SK-N-MC (cell line): ENCODE measurements around the gene SERPINH1.

ENCODE experiments used
- DNase-seq: peaks from one replicate; pipeline ENCODE4 v3.0.0-alpha.2; 2011; ENCODE audit warnings: low read depth, low spot score
- H3K27ac ChIP-seq: fragments of 200-600 bp; sonication (generic); 2 replicates; pipeline ENCODE4 v1.5.1; 2016; ENCODE audit warnings: mixed run types
- H3K36me3 ChIP-seq: fragments of 200-600 bp; sonication (generic); 2 replicates; pipeline ENCODE4 v1.6.1; 2017; ENCODE audit warnings: antibody characterized with exemption, low read length, mixed read lengths; ENCODE audit not compliant: insufficient read depth
- H3K4me3 ChIP-seq: fragments of 200-600 bp; sonication (generic); 2 replicates; pipeline ENCODE4 v1.5.1; 2016
- H3K9ac ChIP-seq: fragments of 200-600 bp; sonication (generic); 2 replicates; pipeline ENCODE4 v1.8.0; 2017; ENCODE audit warnings: mixed run types, mixed read lengths; ENCODE audit not compliant: insufficient read length
- H3K9me3 ChIP-seq: fragments of 200-600 bp; sonication (generic); 2 replicates; pipeline ENCODE4 v1.6.1; 2017; ENCODE audit warnings: low read depth, mild to moderate bottlenecking, antibody characterized with exemption, low read length, moderate library complexity, mixed read lengths
- EZH2 ChIP-seq: fragments of 200-600 bp; sonication (generic); IDR thresholded peaks from one replicate; pipeline ENCODE4 v1.6.1; 2017; ENCODE audit warnings: antibody characterized with exemption
- FOXP2 ChIP-seq: optimal IDR thresholded peaks from 2 replicates; pipeline ENCODE3; 2011; ENCODE audit warnings: mild to moderate bottlenecking, moderate library complexity; ENCODE audit not compliant: insufficient read depth; ENCODE audit errors: extremely low read length, control extremely low read depth
- POLR2AphosphoS5 ChIP-seq: IDR thresholded peaks from 2 replicates; pipeline ENCODE4 v1.6.1; 2012; ENCODE audit warnings: mild to moderate bottlenecking, low read depth, low read length, borderline replicate concordance

Gene SERPINH1

GRCh38 chr11:75562048-75562835 lies at the start of gene SERPINH1:
TSS of gene SERPINH1 (plus strand) at chr11:75562253. CDS start at chr11:75566350, 4,097 bp downstream.
- Histone ChIP-seq H3K4me3 (peak within 1 kb of the TSS; percentile 91), H3K27ac (peak within 1 kb of the TSS; percentile 91), H3K9ac (peak within 1 kb of the TSS; percentile 87), H3K36me3 (peaks cover 34% of the 10 kb centered on the region), H3K9me3 (no peaks in the 10 kb centered on the region)
- no peak for TF ChIP-seq EZH2
- TF ChIP-seq FOXP2 = no peak
- peak; percentile 83; the same call in 1 of the 2 replicates for TF ChIP-seq POLR2AphosphoS5
- DNase-seq = no peak

- TF ChIP-seq EZH2 (no peak), POLR2AphosphoS5 (no peak), FOXP2 (no peak)
- Histone ChIP-seq H3K27ac (no peak overlapping the region), H3K4me3 (no peak overlapping the region), H3K36me3 (no peaks in the 10 kb centered on the region), H3K9me3 (no peaks in the 10 kb centered on the region), H3K9ac (no peak overlapping the region)
- no peak for DNase-seq
These were observed 48.8 kb upstream of the SERPINH1 start for GRCh38 chr11:75513250-75513649.

- Histone ChIP-seq H3K36me3 (no peaks in the 10 kb centered on the region), H3K9ac (no peak overlapping the region), H3K4me3 (no peak overlapping the region), H3K27ac (no peak overlapping the region), H3K9me3 (no peaks in the 10 kb centered on the region)
- no peak for DNase-seq
- TF ChIP-seq EZH2 (no peak), FOXP2 (no peak), POLR2AphosphoS5 (no peak)
These were observed 47.5 kb upstream of the SERPINH1 start for GRCh38 chr11:75514596-75514995.

- Histone ChIP-seq H3K9me3 (no peaks in the 10 kb centered on the region), H3K27ac (no peak overlapping the region), H3K36me3 (no peaks in the 10 kb centered on the region), H3K4me3 (no peak overlapping the region), H3K9ac (no peak overlapping the region)
- no peak for DNase-seq
- TF ChIP-seq FOXP2 (no peak), POLR2AphosphoS5 (no peak), EZH2 (no peak)
These were observed 45.9 kb upstream of the SERPINH1 start for GRCh38 chr11:75516140-75516539.

GRCh38 chr11:75516886-75517285 lies 45.2 kb upstream of the SERPINH1 start:
- no peak for TF ChIP-seq EZH2
- no peak for TF ChIP-seq POLR2AphosphoS5
- no peak for TF ChIP-seq FOXP2

GRCh38 chr11:75518204-75518549 lies 43.9 kb upstream of the SERPINH1 start:
- DNase-seq = no peak
- Histone ChIP-seq H3K9ac (no peak overlapping the region), H3K9me3 (no peaks in the 10 kb centered on the region), H3K36me3 (no peaks in the 10 kb centered on the region), H3K4me3 (no peak overlapping the region), H3K27ac (no peak overlapping the region)
- TF ChIP-seq EZH2 (no peak), FOXP2 (no peak), POLR2AphosphoS5 (no peak)

More at GRCh38 chr11:75516886-75517285, 45.2 kb upstream of the SERPINH1 start:
- H3K9me3 ChIP-seq = no peaks in the 10 kb centered on the region
- H3K9ac ChIP-seq = no peak overlapping the region
- H3K36me3 ChIP-seq = no peaks in the 10 kb centered on the region
- H3K27ac ChIP-seq = no peak overlapping the region
- no peak for DNase-seq
- H3K4me3 ChIP-seq = no peak overlapping the region

GRCh38 chr11:75518771-75519653 lies 43.0 kb upstream of the SERPINH1 start:
- Histone ChIP-seq H3K9ac (no peak overlapping the region), H3K36me3 (no peaks in the 10 kb centered on the region), H3K4me3 (no peak overlapping the region), H3K27ac (no peak overlapping the region), H3K9me3 (no peaks in the 10 kb centered on the region)
- DNase-seq = no peak
- no peak for TF ChIP-seq EZH2
- TF ChIP-seq FOXP2 = no peak
- TF ChIP-seq POLR2AphosphoS5 = no peak

- H3K36me3 ChIP-seq = no peaks in the 10 kb centered on the region
- TF ChIP-seq POLR2AphosphoS5 (no peak), EZH2 (no peak), FOXP2 (no peak)
These were observed 41.4 kb upstream of the SERPINH1 start for GRCh38 chr11:75520688-75521087.

More at GRCh38 chr11:75520688-75521087, 41.4 kb upstream of the SERPINH1 start:
- Histone ChIP-seq H3K9ac (no peak overlapping the region), H3K4me3 (no peak overlapping the region), H3K9me3 (no peaks in the 10 kb centered on the region), H3K27ac (no peak overlapping the region)
- no peak for DNase-seq
